PFSK-1 (cell line): ENCODE measurements around the gene MAPT.

ENCODE experiments used
- FOXP2 ChIP-seq: optimal IDR thresholded peaks from 2 replicates; pipeline ENCODE3; 2011; ENCODE audit warnings: borderline replicate concordance, control low read depth, inconsistent platforms; ENCODE audit not compliant: insufficient read depth; ENCODE audit errors: extremely low read length, extremely low read depth
- POLR2AphosphoS5 ChIP-seq: IDR thresholded peaks from 2 replicates; pipeline ENCODE4 v1.6.1; 2012; ENCODE audit warnings: low read depth, mild to moderate bottlenecking, control low read depth, low read length, moderate library complexity
- SIN3A ChIP-seq: IDR thresholded peaks from 2 replicates; pipeline ENCODE4 v1.6.1; 2012; ENCODE audit warnings: mild to moderate bottlenecking, low read length, moderate library complexity, borderline replicate concordance; ENCODE audit not compliant: insufficient read depth
- TAF1 ChIP-seq: IDR thresholded peaks from 2 replicates; pipeline ENCODE4 v1.6.1; 2012; ENCODE audit warnings: low read length, control low read depth, borderline replicate concordance; ENCODE audit not compliant: insufficient read depth
- TF ChIP-seq, protein P1 (sequence below), 2 experiments: IDR thresholded peaks; 2 replicates each; pipeline versions ENCODE4 v1.6.1 to v1.8.0; 2011 to 2012; ENCODE audit warnings: low read depth in 2 of 2, low read length in 2 of 2, control low read depth in 1 of 2, inconsistent platforms in 1 of 2, mild to moderate bottlenecking in 1 of 2, moderate library complexity in 1 of 2; ENCODE audit not compliant: insufficient read depth in 1 of 2

Gene MAPT

DNA sequence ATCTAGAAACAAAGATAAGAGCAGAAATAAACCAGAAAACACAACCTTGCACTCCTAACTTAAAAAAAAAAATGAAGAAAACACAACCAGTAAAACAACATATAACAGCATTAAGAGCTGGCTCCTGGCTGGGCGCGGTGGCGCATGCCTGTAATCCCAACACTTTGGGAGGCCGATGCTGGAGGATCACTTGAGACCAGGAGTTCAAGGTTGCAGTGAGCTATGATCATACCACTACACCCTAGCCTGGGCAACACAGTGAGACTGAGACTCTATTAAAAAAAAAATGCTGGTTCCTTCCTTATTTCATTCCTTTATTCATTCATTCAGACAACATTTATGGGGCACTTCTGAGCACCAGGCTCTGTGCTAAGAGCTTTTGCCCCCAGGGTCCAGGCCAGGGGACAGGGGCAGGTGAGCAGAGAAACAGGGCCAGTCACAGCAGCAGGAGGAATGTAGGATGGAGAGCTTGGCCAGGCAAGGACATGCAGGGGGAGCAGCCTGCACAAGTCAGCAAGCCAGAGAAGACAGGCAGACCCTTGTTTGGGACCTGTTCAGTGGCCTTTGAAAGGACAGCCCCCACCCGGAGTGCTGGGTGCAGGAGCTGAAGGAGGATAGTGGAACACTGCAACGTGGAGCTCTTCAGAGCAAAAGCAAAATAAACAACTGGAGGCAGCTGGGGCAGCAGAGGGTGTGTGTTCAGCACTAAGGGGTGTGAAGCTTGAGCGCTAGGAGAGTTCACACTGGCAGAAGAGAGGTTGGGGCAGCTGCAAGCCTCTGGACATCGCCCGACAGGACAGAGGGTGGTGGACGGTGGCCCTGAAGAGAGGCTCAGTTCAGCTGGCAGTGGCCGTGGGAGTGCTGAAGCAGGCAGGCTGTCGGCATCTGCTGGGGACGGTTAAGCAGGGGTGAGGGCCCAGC, 107.3 kb downstream of the MAPT start:
- TF ChIP-seq, protein P1, sequence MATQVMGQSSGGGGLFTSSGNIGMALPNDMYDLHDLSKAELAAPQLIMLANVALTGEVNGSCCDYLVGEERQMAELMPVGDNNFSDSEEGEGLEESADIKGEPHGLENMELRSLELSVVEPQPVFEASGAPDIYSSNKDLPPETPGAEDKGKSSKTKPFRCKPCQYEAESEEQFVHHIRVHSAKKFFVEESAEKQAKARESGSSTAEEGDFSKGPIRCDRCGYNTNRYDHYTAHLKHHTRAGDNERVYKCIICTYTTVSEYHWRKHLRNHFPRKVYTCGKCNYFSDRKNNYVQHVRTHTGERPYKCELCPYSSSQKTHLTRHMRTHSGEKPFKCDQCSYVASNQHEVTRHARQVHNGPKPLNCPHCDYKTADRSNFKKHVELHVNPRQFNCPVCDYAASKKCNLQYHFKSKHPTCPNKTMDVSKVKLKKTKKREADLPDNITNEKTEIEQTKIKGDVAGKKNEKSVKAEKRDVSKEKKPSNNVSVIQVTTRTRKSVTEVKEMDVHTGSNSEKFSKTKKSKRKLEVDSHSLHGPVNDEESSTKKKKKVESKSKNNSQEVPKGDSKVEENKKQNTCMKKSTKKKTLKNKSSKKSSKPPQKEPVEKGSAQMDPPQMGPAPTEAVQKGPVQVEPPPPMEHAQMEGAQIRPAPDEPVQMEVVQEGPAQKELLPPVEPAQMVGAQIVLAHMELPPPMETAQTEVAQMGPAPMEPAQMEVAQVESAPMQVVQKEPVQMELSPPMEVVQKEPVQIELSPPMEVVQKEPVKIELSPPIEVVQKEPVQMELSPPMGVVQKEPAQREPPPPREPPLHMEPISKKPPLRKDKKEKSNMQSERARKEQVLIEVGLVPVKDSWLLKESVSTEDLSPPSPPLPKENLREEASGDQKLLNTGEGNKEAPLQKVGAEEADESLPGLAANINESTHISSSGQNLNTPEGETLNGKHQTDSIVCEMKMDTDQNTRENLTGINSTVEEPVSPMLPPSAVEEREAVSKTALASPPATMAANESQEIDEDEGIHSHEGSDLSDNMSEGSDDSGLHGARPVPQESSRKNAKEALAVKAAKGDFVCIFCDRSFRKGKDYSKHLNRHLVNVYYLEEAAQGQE (IDR thresholded peaks at IDR 0.05; ENCODE audit: insufficient read depth in 1 of 2, low read depth in 2 of 2, low read length in 2 of 2), result no peak
- TF ChIP-seq SIN3A (no peak), TAF1 (no peak), POLR2AphosphoS5 (no peak)

DNA sequence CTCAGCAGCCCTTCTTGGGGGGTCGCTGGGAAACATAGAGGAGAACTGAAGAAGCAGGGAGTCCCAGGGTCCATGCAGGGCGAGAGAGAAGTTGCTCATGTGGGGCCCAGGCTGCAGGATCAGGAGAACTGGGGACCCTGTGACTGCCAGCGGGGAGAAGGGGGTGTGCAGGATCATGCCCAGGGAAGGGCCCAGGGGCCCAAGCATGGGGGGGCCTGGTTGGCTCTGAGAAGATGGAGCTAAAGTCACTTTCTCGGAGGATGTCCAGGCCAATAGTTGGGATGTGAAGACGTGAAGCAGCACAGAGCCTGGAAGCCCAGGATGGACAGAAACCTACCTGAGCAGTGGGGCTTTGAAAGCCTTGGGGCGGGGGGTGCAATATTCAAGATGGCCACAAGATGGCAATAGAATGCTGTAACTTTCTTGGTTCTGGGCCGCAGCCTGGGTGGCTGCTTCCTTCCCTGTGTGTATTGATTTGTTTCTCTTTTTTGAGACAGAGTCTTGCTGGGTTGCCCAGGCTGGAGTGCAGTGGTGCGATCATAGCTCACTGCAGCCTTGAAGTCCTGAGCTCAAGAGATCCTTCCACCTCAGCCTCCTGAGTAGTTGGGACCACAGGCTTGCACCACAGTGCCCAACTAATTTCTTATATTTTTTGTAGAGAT, 108.1 kb downstream of the MAPT start:
- TF ChIP-seq FOXP2 (no peak), TAF1 (no peak), POLR2AphosphoS5 (no peak), SIN3A (no peak)
- TF ChIP-seq, protein P1 (IDR thresholded peaks at IDR 0.05; ENCODE audit: insufficient read depth in 1 of 2, low read depth in 2 of 2, low read length in 2 of 2), result no peak

DNA sequence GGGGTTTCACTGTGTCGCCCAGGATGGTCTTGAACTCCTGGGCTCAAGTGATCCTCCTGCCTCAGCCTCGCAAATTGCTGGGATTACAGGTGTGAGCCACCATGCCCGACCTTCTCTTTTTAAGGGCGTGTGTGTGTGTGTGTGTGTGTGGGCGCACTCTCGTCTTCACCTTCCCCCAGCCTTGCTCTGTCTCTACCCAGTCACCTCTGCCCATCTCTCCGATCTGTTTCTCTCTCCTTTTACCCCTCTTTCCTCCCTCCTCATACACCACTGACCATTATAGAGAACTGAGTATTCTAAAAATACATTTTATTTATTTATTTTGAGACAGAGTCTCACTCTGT, 108.6 kb downstream of the MAPT start:
- TF ChIP-seq TAF1, result no peak
- TF ChIP-seq, protein P1 (IDR thresholded peaks at IDR 0.05; ENCODE audit: insufficient read depth in 1 of 2, low read depth in 2 of 2, low read length in 2 of 2), result no peak

DNA sequence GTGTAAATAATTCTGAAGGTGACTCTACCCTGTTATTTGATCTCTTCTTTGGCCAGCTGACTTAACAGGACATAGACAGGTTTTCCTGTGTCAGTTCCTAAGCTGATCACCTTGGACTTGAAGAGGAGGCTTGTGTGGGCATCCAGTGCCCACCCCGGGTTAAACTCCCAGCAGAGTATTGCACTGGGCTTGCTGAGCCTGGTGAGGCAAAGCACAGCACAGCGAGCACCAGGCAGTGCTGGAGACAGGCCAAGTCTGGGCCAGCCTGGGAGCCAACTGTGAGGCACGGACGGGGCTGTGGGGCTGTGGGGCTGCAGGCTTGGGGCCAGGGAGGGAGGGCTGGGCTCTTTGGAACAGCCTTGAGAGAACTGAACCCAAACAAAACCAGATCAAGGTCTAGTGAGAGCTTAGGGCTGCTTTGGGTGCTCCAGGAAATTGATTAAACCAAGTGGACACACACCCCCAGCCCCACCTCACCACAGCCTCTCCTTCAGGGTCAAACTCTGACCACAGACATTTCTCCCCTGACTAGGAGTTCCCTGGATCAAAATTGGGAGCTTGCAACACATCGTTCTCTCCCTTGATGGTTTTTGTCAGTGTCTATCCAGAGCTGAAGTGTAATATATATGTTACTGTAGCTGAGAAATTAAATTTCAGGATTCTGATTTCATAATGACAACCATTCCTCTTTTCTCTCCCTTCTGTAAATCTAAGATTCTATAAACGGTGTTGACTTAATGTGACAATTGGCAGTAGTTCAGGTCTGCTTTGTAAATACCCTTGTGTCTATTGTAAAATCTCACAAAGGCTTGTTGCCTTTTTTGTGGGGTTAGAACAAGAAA, 109.8 kb downstream of the MAPT start:
- TF ChIP-seq TAF1 (no peak), FOXP2 (no peak), POLR2AphosphoS5 (no peak), SIN3A (no peak)
- TF ChIP-seq, protein P1 (IDR thresholded peaks at IDR 0.05; ENCODE audit: insufficient read depth in 1 of 2, low read depth in 2 of 2, low read length in 2 of 2), result no peak
